Subcutaneous adipose tissue (tissue), 4 donors: ENCODE data around the gene LARGE1. TPM values are rescaled to one million over a fixed set of nuclear protein-coding genes. Genes with fewer than 3 reads are reported as not detected.

Experiments
- total RNA-seq, 4 donors: library from RNA; depleted of rRNA; stranded (reverse); fragments of >200 nt; gene quantifications; one replicate each; pipeline ENCODE4 v1.1.0, GENCODE V29; 2016
- TF ChIP-seq, protein P1 (sequence below): fragments of 450-650 bp; IDR thresholded peaks from one replicate; pipeline ENCODE4 v1.5.1; 2016; ENCODE audit warnings: low read depth, mild to moderate bottlenecking, control low read depth, antibody characterized with exemption, moderate library complexity

The LARGE1 gene
- total RNA-seq, 4 donors from 2014 or later: 19.4 to 28.8 (median 22.1) TPM

DNA sequence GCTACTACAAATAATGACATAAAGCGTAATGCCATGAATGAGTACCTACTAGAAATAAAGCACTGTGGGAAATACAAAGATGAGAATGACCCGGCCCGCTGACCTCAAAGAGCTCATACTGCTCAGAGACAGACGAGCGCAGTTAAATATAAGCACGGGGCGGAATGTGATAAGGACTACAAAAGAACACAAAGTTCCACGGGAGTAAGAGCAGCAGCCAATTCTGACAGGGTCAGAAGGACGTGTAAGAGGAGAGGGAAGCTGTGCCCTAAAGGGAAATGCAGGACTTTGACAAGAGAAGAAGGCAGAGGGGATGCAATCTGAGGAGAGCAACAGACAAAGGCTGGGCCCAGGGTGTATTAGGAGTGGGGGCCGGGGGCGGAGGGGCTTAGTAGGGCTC is 314.6 kb downstream of the LARGE1 start:
- TF ChIP-seq, protein P1, sequence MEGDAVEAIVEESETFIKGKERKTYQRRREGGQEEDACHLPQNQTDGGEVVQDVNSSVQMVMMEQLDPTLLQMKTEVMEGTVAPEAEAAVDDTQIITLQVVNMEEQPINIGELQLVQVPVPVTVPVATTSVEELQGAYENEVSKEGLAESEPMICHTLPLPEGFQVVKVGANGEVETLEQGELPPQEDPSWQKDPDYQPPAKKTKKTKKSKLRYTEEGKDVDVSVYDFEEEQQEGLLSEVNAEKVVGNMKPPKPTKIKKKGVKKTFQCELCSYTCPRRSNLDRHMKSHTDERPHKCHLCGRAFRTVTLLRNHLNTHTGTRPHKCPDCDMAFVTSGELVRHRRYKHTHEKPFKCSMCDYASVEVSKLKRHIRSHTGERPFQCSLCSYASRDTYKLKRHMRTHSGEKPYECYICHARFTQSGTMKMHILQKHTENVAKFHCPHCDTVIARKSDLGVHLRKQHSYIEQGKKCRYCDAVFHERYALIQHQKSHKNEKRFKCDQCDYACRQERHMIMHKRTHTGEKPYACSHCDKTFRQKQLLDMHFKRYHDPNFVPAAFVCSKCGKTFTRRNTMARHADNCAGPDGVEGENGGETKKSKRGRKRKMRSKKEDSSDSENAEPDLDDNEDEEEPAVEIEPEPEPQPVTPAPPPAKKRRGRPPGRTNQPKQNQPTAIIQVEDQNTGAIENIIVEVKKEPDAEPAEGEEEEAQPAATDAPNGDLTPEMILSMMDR: no peak

DNA sequence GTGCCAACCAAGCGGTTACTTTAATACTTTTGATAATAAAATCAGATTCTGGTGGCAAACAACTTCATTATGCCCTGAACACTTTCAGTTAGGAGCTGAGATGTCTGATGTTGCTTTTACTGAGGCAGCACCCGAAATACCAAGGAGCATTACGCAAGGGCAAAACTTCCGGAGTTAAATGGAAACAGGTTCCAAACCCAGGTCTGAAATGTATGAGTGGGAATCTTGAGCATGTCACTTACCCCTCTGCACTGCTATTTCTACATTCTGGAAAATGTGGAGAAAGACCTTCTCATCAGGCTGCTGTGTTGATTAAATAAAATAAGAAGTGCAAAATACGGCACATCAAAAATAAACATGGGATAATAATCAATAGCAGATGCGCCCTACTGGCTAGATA is 315.1 kb downstream of the LARGE1 start:
- TF ChIP-seq, protein P1: no peak

DNA sequence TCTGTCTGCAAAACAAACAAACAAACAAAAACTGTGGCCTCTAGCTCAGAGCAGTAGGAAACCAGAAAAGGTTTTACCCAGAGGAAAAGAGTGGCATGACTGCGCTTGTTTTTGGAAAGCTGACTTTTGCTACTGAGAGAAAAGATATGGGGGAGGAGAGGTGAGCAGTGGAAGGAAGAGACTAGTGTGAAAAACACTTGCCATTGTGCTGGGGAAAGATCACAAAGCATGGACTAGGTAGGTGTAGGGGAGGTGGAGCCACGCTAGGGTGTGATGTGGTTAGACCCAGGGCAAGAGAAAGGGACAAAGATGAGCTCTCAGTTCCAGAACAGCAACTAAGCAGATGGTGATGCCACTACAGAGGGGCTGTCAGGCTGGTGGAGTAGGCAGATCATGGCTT is 319.2 kb downstream of the LARGE1 start:
- TF ChIP-seq, protein P1: no peak

DNA sequence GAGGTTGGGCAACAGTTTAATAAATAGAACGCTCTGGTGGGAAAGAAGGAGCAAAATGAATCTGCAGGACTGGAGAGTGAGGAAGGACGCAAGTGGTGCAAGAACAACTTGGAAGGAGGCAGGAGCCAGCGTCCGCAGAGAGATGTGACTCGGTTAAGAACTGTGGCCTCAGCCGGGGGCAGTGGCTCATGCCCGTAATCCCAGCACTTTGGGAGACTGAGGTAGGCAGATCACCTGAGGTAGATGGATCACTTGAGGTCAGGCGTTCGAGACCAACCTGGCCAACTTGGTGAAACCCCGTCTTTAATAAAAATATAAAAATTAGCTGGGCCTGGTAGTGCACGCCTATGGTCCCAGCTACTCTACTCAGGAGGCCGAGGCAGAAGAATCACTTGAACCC is 319.7 kb downstream of the LARGE1 start:
- TF ChIP-seq, protein P1: no peak

DNA sequence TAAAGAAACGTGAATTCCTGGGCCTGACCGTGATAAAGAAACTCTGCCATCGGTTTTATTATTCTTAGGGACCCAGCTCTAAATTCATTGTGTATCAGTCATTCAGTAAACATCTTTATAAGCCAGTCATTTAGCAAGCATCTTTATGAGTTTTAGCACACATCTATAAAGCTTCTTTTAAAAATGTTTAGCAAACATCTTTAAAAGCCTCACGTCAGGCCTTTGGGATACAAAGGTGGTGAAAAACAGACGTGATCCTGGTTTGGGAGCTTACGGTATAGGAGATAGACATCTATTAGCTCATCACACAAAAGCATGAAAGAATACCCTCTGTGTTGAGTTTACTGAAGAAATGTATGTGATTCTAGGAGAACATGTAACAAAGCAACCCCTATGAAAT is 320.2 kb downstream of the LARGE1 start:
- TF ChIP-seq, protein P1: no peak

DNA sequence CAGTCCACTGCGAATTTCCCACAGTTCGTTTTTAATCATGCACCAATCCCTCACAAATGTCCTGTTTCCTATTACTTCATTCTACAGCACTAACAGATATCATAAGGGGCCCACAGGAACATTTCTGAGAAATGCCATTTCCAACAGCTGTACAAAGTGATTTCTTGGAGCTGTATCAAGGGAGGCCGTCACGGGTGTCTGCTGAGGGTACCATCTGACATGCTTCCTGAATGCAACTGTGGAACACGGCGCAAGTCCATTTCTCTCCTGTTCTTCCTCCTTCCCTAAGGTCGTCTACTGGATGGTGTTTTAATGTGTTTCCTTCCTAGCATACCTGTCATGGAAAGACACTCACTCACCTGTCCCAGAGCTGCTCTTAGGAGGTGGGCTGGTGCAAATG is 320.7 kb downstream of the LARGE1 start:
- TF ChIP-seq, protein P1: no peak

DNA sequence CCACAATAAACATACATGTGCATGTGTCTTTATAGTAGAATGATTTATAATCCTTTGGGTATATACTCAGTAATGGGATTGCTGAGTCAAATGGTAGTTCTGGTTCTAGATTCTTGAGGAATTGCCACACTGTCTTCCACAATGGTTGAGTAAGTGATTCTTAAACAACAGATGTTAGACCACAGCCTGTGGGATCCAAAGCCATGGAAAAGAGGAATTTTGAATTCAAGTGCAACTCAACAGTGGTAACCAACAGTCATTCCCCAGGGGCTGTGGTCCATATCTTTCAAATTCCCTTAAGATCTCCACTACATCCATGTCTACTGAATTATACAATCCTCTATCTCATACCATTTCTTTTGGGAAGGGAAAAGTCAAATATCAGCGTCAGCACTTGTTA is 321.5 kb downstream of the LARGE1 start:
- TF ChIP-seq, protein P1: no peak
